Hepatocyte (in vitro differentiated cells): ENCODE data around the gene EIF4E1B.

Experiments
- CTCF ChIP-seq: fragments of 200-600 bp; sonication (generic); IDR thresholded peaks from 2 replicates; pipeline ENCODE4 v1.5.1; 2016; ENCODE audit warnings: antibody characterized with exemption, mild to moderate bottlenecking; ENCODE audit not compliant: poor library complexity
- EZH2 ChIP-seq: fragments of 200-600 bp; sonication (generic); IDR thresholded peaks from 2 replicates; pipeline ENCODE4 v1.6.1; 2016; ENCODE audit warnings: antibody characterized with exemption, mild to moderate bottlenecking, borderline replicate concordance

- TF ChIP-seq CTCF (no peak), EZH2 (peak; percentile 24)
Observed at GRCh38 chr5:176630681-176631222, 277 bp downstream of the EIF4E1B start.
